ENCODE data around the gene CDH3. TPM values are rescaled to one million over a fixed set of nuclear protein-coding genes. Genes with fewer than 3 reads are reported as not detected.

The CDH3 gene
- total and polyA plus RNA-seq, 2 of the 13 experiments (the other 11 are each of a cell fraction or from before 2014, with no cell fraction given): 0.11 TPM; not detected in 1

DNA sequence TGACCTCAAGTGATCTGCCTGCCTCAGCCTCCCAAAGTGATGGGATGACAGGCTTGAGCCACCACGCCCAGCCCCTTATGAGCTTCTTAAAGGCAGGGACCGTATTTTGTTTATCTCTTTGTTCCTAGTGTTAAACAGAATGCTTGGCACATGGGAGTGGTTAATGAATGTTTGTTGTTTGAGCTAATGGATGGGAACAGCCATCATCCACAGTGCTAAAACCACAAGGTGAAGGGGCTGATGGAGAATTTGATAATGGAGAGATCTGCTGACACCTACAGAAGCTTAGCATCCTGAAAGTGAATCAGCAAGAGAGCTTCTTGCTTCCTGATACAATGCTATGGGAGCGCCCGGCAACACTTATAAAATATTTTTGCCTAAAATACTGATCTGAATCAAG, 83.4 kb downstream of the CDH3 start:
- no peak for FAIRE-seq
- POLR2A ChIA-PET: interaction anchor here (0.6 to 0.8 kb wide), 2 partner anchors 21 to 22 kb away, joined by 3 to 5 read pairs; no protein-coding TSS in a partner anchor

DNA sequence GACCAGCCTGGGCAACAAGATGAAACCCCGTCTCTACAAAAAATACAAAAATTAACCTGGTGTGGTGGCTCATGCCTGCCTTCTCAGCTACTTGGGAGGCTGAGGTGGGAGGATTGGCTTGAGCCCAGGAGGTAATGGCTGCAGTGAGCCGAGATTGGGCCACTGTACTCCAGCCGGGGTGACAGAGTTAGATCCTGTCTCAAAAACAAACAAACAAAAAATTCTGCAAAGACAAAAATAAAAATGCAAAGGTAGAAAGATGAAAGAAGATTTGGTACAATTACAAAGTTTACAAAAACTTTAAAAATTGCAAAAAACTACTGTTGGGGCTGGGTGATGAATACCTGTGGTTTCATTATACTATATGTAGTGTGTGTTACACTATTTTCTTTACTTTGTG, 86.5 kb downstream of the CDH3 start:
- H3K27me3 ChIP-seq (ENCODE audit: control insufficient read depth in 1 of 2, insufficient read depth in 2 of 2, low read length in 2 of 2): peaks cover 0 to 6% of the 10 kb centered on the region in 2 experiments; a peak in 1 of 5 replicates
- 3% methylated on average over 3 of the region's 3 CpGs for WGBS (ENCODE audit: low lambda C conversion rate)
- no TSS peak for BruUV-seq (replicated peaks)
- no peak for ATAC-seq
- no peaks in the 10 kb centered on the region for H4K20me1 ChIP-seq (ENCODE audit: insufficient read depth, low read length)
- no peaks in the 10 kb centered on the region for H3K36me3 ChIP-seq (replicated peaks in 1 of 2; ENCODE audit: control insufficient read depth in 1 of 2, insufficient read depth in 2 of 2, low read length in 2 of 2)
- peak overlapping the region; percentile 61 for H3K4me2 ChIP-seq (ENCODE audit: low read depth, low read length)
- ChIA-PET CTCF (ENCODE audit: low intra/inter-chr PET ratio, low total read pairs) (no interaction called here), POLR2A (no interaction called here)
- peak overlapping the region in 2 of 3 experiments; percentile 30 to 47; a peak in 2 of 6 replicates for H3K4me3 ChIP-seq (replicated peaks in 1 of 3; ENCODE audit: insufficient read depth in 1 of 3, low read depth in 2 of 3, low read length in 3 of 3)
- H3K79me2 ChIP-seq (ENCODE audit: insufficient read depth, low read length): no peaks in the 10 kb centered on the region
- FAIRE-seq: no peak
- H3K27ac ChIP-seq (ENCODE audit: extremely low read length, insufficient read depth, low read length): no peak overlapping the region
- no peaks in the 10 kb centered on the region for H3K9me3 ChIP-seq (ENCODE audit: low read length)
- peaks cover 56% of the 10 kb centered on the region for H3K4me1 ChIP-seq (ENCODE audit: insufficient read depth, low read length)
- intact Hi-C loops (cut with micrococcal nuclease; ENCODE audit: unreplicated experiment): no loop called here
- H2AFZ ChIP-seq (ENCODE audit: low read length): no peak overlapping the region
- DNase-seq (ENCODE audit: low spot score): no peak
- in situ Hi-C loops (cut with HindIII; ENCODE audit: extremely low pct_ligation_motif_present, low pct_unique_long_range_greater_than_20kb): no loop called here
- no peak overlapping the region for H3K9ac ChIP-seq (ENCODE audit: insufficient read depth, low read depth, low read length)
- TF ChIP-seq ZNF431 (CRISPR knock-in tag; IDR thresholded peaks at IDR 0.05; ENCODE audit: borderline replicate concordance, low read depth): no peak
- no peak for TF ChIP-seq ATM (IDR thresholded peaks at IDR 0.05; ENCODE audit: borderline replicate concordance)
- TF ChIP-seq ZNF780A (CRISPR knock-in tag; IDR thresholded peaks at IDR 0.05): no peak
- TF ChIP-seq, protein P1, sequence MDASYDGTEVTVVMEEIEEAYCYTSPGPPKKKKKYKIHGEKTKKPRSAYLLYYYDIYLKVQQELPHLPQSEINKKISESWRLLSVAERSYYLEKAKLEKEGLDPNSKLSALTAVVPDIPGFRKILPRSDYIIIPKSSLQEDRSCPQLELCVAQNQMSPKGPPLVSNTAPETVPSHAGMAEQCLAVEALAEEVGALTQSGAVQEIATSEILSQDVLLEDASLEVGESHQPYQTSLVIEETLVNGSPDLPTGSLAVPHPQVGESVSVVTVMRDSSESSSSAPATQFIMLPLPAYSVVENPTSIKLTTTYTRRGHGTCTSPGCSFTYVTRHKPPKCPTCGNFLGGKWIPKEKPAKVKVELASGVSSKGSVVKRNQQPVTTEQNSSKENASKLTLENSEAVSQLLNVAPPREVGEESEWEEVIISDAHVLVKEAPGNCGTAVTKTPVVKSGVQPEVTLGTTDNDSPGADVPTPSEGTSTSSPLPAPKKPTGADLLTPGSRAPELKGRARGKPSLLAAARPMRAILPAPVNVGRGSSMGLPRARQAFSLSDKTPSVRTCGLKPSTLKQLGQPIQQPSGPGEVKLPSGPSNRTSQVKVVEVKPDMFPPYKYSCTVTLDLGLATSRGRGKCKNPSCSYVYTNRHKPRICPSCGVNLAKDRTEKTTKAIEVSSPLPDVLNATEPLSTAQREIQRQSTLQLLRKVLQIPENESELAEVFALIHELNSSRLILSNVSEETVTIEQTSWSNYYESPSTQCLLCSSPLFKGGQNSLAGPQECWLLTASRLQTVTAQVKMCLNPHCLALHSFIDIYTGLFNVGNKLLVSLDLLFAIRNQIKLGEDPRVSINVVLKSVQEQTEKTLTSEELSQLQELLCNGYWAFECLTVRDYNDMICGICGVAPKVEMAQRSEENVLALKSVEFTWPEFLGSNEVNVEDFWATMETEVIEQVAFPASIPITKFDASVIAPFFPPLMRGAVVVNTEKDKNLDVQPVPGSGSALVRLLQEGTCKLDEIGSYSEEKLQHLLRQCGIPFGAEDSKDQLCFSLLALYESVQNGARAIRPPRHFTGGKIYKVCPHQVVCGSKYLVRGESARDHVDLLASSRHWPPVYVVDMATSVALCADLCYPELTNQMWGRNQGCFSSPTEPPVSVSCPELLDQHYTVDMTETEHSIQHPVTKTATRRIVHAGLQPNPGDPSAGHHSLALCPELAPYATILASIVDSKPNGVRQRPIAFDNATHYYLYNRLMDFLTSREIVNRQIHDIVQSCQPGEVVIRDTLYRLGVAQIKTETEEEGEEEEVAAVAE (CRISPR knock-in tag; IDR thresholded peaks at IDR 0.05; ENCODE audit: borderline replicate concordance): no peak
- TF ChIP-seq ZNF550 (CRISPR knock-in tag; IDR thresholded peaks at IDR 0.05; ENCODE audit: borderline replicate concordance): no peak
- TF ChIP-seq KDM5A (IDR thresholded peaks at IDR 0.05; ENCODE audit: borderline replicate concordance, low read length): no peak
- TF ChIP-seq PHF20 (CRISPR knock-in tag; IDR thresholded peaks at IDR 0.05): no peak
- TF ChIP-seq, protein P2, sequence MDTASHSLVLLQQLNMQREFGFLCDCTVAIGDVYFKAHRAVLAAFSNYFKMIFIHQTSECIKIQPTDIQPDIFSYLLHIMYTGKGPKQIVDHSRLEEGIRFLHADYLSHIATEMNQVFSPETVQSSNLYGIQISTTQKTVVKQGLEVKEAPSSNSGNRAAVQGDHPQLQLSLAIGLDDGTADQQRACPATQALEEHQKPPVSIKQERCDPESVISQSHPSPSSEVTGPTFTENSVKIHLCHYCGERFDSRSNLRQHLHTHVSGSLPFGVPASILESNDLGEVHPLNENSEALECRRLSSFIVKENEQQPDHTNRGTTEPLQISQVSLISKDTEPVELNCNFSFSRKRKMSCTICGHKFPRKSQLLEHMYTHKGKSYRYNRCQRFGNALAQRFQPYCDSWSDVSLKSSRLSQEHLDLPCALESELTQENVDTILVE (CRISPR knock-in tag; IDR thresholded peaks at IDR 0.05): no peak
- TF ChIP-seq DMAP1 (CRISPR knock-in tag; IDR thresholded peaks at IDR 0.05): no peak
- TF ChIP-seq MZF1 (CRISPR knock-in tag; IDR thresholded peaks at IDR 0.05; ENCODE audit: borderline replicate concordance): no peak
- no peak for TF ChIP-seq ZBTB8A (CRISPR knock-in tag; IDR thresholded peaks at IDR 0.05; ENCODE audit: borderline replicate concordance, low read depth)
- no peak for TF ChIP-seq BATF2 (CRISPR knock-in tag; IDR thresholded peaks at IDR 0.05)

More for the DNA sequence above, 83.4 kb downstream of the CDH3 start:
- BruUV-seq (replicated peaks): no TSS peak
- H3K36me3 ChIP-seq (replicated peaks in 1 of 2; ENCODE audit: control insufficient read depth in 1 of 2, insufficient read depth in 2 of 2, low read length in 2 of 2): no peaks in the 10 kb centered on the region
- peaks cover 52% of the 10 kb centered on the region for H3K4me1 ChIP-seq (ENCODE audit: insufficient read depth, low read length)
- no peak overlapping the region for H3K4me3 ChIP-seq (replicated peaks in 1 of 3; ENCODE audit: insufficient read depth in 1 of 3, low read depth in 2 of 3, low read length in 3 of 3)
- in situ Hi-C loops (cut with HindIII; ENCODE audit: extremely low pct_ligation_motif_present, low pct_unique_long_range_greater_than_20kb): no loop called here
- no peaks in the 10 kb centered on the region for H4K20me1 ChIP-seq (ENCODE audit: insufficient read depth, low read length)
- TF ChIP-seq MAFK (conservative IDR thresholded peaks at IDR 0.05 in 1 of 2, IDR thresholded peaks at IDR 0.05 in 1 of 2; ENCODE audit: low read length in 2 of 2) (0 out of 4 replicates have a peak, but pooled peaks of 1 of the 2 experiments have one; percentile 1), GTF3A (CRISPR knock-in tag; conservative IDR thresholded peaks at IDR 0.05) (no peak)
- WGBS (ENCODE audit: low lambda C conversion rate): 71% methylated on average over 4 of the region's 4 CpGs
- no peak overlapping the region for H2AFZ ChIP-seq (ENCODE audit: low read length)
- no peaks in the 10 kb centered on the region for H3K27me3 ChIP-seq (ENCODE audit: control insufficient read depth in 1 of 2, insufficient read depth in 2 of 2, low read length in 2 of 2)
- DNase-seq (ENCODE audit: low spot score) (no peak), ATAC-seq (no peak)
- H3K9ac ChIP-seq (ENCODE audit: insufficient read depth, low read depth, low read length): no peak overlapping the region
- intact Hi-C loops (cut with micrococcal nuclease; ENCODE audit: unreplicated experiment): no loop called here
- H3K79me2 ChIP-seq (ENCODE audit: insufficient read depth, low read length): no peaks in the 10 kb centered on the region
- H3K27ac ChIP-seq (ENCODE audit: extremely low read length, insufficient read depth, low read length): no peak overlapping the region
- no peak overlapping the region for H3K4me2 ChIP-seq (ENCODE audit: low read depth, low read length)
- H3K9me3 ChIP-seq (ENCODE audit: low read length): no peaks in the 10 kb centered on the region
- CTCF ChIA-PET (ENCODE audit: low intra/inter-chr PET ratio, low total read pairs): no interaction called here
